Erythroblast (primary cell): ENCODE data around the gene GJB6.
"Not testable (repeated sequence)": the region's sequence is repeated elsewhere in the genome, so short reads cannot be mapped to it uniquely, and the experiment has no call there.

Source experiments
- DNase-seq, 2 experiments: peaks; one replicate each; lab custom pipeline; 2025; lab: John Stamatoyannopoulos, UW
- GATA1 ChIP-seq: IDR thresholded peaks from 2 replicates; pipeline ENCODE4 v1.6.1; 2011; ENCODE audit warnings: low read depth, mild to moderate bottlenecking, control low read depth, low read length, moderate library complexity
- POLR2A ChIP-seq: IDR thresholded peaks from 2 replicates; pipeline ENCODE4 v1.6.1; 2011; ENCODE audit warnings: mild to moderate bottlenecking, low read length

The GJB6 gene

GRCh38 chr13:20231839-20232555, at the start of gene GJB6:
Gene GJB6 (minus strand): TSS chr13:20232319. CDS start chr13:20223480, 8,839 bp downstream.
- no peak for DNase-seq
- no peak for TF ChIP-seq GATA1
- TF ChIP-seq POLR2A = no peak

GRCh38 chr13:20276901-20277300, 44.8 kb upstream of the GJB6 start:
- DNase-seq = not testable (repeated sequence)

- TF ChIP-seq GATA1 (no peak), POLR2A (no peak)
- DNase-seq = no peak
These were observed 42.3 kb upstream of the GJB6 start for GRCh38 chr13:20274466-20274865.

- DNase-seq = no peak
- TF ChIP-seq POLR2A = no peak
- no peak for TF ChIP-seq GATA1
These were observed 40.6 kb upstream of the GJB6 start for GRCh38 chr13:20272588-20273171.

GRCh38 chr13:20272104-20272503, 40.0 kb upstream of the GJB6 start:
- no peak for DNase-seq
- TF ChIP-seq GATA1 (no peak), POLR2A (no peak)

GRCh38 chr13:20271441-20271840, 39.3 kb upstream of the GJB6 start:
- DNase-seq = no peak
- TF ChIP-seq POLR2A (no peak), GATA1 (no peak)

GRCh38 chr13:20270163-20270865, 38.2 kb upstream of the GJB6 start:
- DNase-seq = no peak
- no peak for TF ChIP-seq POLR2A
- no peak for TF ChIP-seq GATA1

- DNase-seq = no peak
These were observed 32.3 kb upstream of the GJB6 start for GRCh38 chr13:20264271-20265018.

GRCh38 chr13:20263393-20264044, 31.4 kb upstream of the GJB6 start:
- no peak for DNase-seq
- TF ChIP-seq POLR2A (no peak), GATA1 (no peak)

More at GRCh38 chr13:20264271-20265018, 32.3 kb upstream of the GJB6 start:
- no peak for TF ChIP-seq GATA1
- TF ChIP-seq POLR2A = no peak

GRCh38 chr13:20258963-20259288, 26.8 kb upstream of the GJB6 start:
- DNase-seq = no peak
- TF ChIP-seq GATA1 = no peak
- no peak for TF ChIP-seq POLR2A

GRCh38 chr13:20258208-20258962, 26.3 kb upstream of the GJB6 start:
- no peak for DNase-seq
- no peak for TF ChIP-seq GATA1
- no peak for TF ChIP-seq POLR2A

- TF ChIP-seq POLR2A = no peak
- TF ChIP-seq GATA1 = no peak
- DNase-seq = no peak
These were observed 22.0 kb upstream of the GJB6 start for GRCh38 chr13:20254076-20254475.

- TF ChIP-seq POLR2A = no peak
- TF ChIP-seq GATA1 = no peak
- no peak for DNase-seq
These were observed 17.8 kb upstream of the GJB6 start for GRCh38 chr13:20249913-20250312.
